ENCODE results near the gene ZNF74. TPM values are rescaled to one million over a fixed set of nuclear protein-coding genes. Genes with fewer than 3 reads are reported as not detected.

ZNF74 gene
- total RNA-seq, 1 donor from 2014 or later = 26.4 TPM

- no peak for TF ChIP-seq CTCF (conservative IDR thresholded peaks at IDR 0.05; ENCODE audit: low read depth, low read length)
- no peak for DNase-seq (ENCODE audit: low read depth)
- no peak overlapping the region for H3K4me3 ChIP-seq (ENCODE audit: low read depth, low read length)
These were observed 63.7 kb downstream of the ZNF74 start for GRCh38 chr22:20457506-20458240.

Other genes starting within 250 kb of the ZNF74 start
- gene CCDC188, start 243.1 kb upstream of the ZNF74 start, total RNA-seq = 0.36 TPM in 1 of 2 replicates, not detected in the other
- 12.1 and 18.6 TPM in 2 replicates for gene RTN4R, start 125.8 kb upstream of the ZNF74 start, total RNA-seq
- gene DGCR6L, start 74.1 kb upstream of the ZNF74 start, total RNA-seq = 56.9 and 65.2 TPM in 2 replicates
- gene SCARF2, start 43.7 kb downstream of the ZNF74 start, total RNA-seq = 12.6 and 15.0 TPM in 2 replicates
- 18.0 and 21.9 TPM in 2 replicates for gene KLHL22, start 101.6 kb downstream of the ZNF74 start, total RNA-seq
- gene MED15, start 113.5 kb downstream of the ZNF74 start, total RNA-seq = 51.9 and 57.7 TPM in 2 replicates

Data from epithelial cell of proximal tubule (primary cell).